Activated CD4-positive, alpha-beta T cell treated with anti-CD3 and anti-CD28 coated beads, Interleukin-2, amount 10 ng/mL, durations not matched to agents 24 days and 14 days (primary cell): ENCODE results near the gene FOXC1. TPM values are rescaled to one million over a fixed set of nuclear protein-coding genes. Genes with fewer than 3 reads are reported as not detected.

Experiments
- DNase-seq: peaks from one replicate; pipeline ENCODE4 v3.0.0; 2022
- H3K27ac Mint-ChIP-seq: one replicate; pipeline ENCODE4 v1.8.0; 2022; ENCODE audit warnings: mild to moderate bottlenecking, mixed read lengths
- H3K27me3 Mint-ChIP-seq: one replicate; pipeline ENCODE4 v1.8.0; 2022; ENCODE audit warnings: mixed read lengths
- H3K36me3 Mint-ChIP-seq: one replicate; pipeline ENCODE4 v1.8.0; 2022; ENCODE audit warnings: low read depth, mild to moderate bottlenecking, mixed read lengths
- H3K4me1 Mint-ChIP-seq: one replicate; pipeline ENCODE4 v1.8.0; 2021; ENCODE audit warnings: mixed read lengths
- H3K4me3 Mint-ChIP-seq: one replicate; pipeline ENCODE4 v1.8.0; 2022; ENCODE audit warnings: mild to moderate bottlenecking, moderate library complexity, mixed read lengths
- H3K9me3 Mint-ChIP-seq: one replicate; pipeline ENCODE4 v1.8.0; 2021; ENCODE audit warnings: mixed read lengths
- intact Hi-C: fragments of 100-400 bp; cut with micrococcal nuclease; formaldehyde crosslinking; loops from one replicate; pipeline ENCODE4 v1.15.1; 2023
- total RNA-seq: library from RNA; stranded (reverse); gene quantifications from 2 replicates; pipeline ENCODE4 v1.2.3, GENCODE V29; 2022

The FOXC1 gene
- total RNA-seq, 1 donor from 2014 or later, result 0.07 TPM

DNA sequence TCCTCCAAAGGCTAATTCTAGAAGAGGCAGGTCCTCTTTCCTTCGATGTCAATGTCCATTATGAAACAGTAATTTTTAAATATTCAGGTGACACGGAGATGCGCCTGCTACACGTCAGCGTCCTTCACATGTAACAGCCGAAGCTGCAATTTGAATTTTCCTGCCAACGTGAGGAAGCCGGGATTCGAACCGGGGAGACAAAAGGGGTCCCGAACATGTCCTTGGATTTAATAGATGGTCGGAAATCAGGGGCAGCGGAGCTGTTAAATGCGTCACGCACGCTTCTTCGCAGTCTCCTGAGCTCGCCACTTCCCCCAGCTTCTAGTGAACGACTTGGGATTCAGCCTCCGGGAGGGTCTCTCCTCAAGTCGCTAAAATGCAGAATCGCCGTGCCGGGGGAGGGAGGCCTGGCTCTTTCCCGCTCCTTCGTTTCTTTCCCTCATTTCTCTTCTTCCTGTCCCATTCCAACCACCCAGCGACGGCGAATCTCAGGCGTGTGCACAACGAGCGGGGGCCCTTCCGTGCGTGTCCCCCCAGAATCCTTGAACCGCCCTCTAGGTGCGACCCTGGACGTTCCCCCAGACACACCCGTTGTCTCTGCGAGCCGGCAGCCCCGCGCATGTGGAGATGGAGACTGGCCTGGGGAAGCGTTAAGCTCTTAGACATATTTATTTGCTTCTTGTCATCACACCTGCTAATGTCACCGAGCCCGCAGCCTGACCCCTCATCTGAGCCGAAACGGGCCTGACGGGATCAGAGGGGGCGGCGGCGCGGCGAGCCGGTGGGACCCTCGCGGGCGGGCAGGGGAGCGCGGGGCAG, 1.3 kb upstream of the FOXC1 start:
- Mint-ChIP-seq H3K36me3 (peaks cover 7% of the 10 kb centered on the region), H3K27ac (peak overlapping the region; percentile 80), H3K27me3 (peaks cover 65% of the 10 kb centered on the region), H3K4me1 (peaks cover 23% of the 10 kb centered on the region), H3K9me3 (no peaks in the 10 kb centered on the region), H3K4me3 (peak overlapping the region; percentile 55)
- no peak for DNase-seq
- intact Hi-C loops, result loop anchor here (5.0 to 10.0 kb wide), 2 partner anchors 216 to 956 kb away; no protein-coding TSS in a partner anchor

GRCh38 chr6:1609041-1609647, 571 bp upstream of the FOXC1 start:
- intact Hi-C loops, result loop anchor here (5.0 to 10.0 kb wide), 2 partner anchors 217 to 956 kb away; no protein-coding TSS in a partner anchor
- Mint-ChIP-seq H3K27ac (peak overlapping the region; percentile 70), H3K36me3 (peaks cover 7% of the 10 kb centered on the region), H3K9me3 (no peaks in the 10 kb centered on the region), H3K4me3 (peak overlapping the region; percentile 35), H3K27me3 (peaks cover 62% of the 10 kb centered on the region), H3K4me1 (peaks cover 23% of the 10 kb centered on the region)
- peak; percentile 64 for DNase-seq

GRCh38 chr6:1610497-1611321, 994 bp downstream of the FOXC1 start:
- Mint-ChIP-seq H3K27me3 (peaks cover 62% of the 10 kb centered on the region), H3K4me3 (peak overlapping the region; percentile 75), H3K36me3 (peaks cover 7% of the 10 kb centered on the region), H3K27ac (peak overlapping the region; percentile 63), H3K4me1 (peaks cover 23% of the 10 kb centered on the region), H3K9me3 (no peaks in the 10 kb centered on the region)
- peak; percentile 76 for DNase-seq
- intact Hi-C loops, result loop anchor here (5.0 kb wide), 2 partner anchors 298 to 1622 kb away; partner anchors contain the start of gene FOXQ1

DNA sequence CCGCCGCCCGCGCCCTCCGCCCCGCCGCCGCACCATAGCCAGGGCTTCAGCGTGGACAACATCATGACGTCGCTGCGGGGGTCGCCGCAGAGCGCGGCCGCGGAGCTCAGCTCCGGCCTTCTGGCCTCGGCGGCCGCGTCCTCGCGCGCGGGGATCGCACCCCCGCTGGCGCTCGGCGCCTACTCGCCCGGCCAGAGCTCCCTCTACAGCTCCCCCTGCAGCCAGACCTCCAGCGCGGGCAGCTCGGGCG, 1.5 kb downstream of the FOXC1 start:
- Mint-ChIP-seq H3K27me3 (peaks cover 62% of the 10 kb centered on the region), H3K4me3 (no peak overlapping the region), H3K4me1 (peaks cover 21% of the 10 kb centered on the region), H3K27ac (no peak overlapping the region), H3K36me3 (peaks cover 7% of the 10 kb centered on the region), H3K9me3 (no peaks in the 10 kb centered on the region)
- DNase-seq, result no peak
- intact Hi-C loops, result loop anchor here (5.0 kb wide), 2 partner anchors 299 to 1621 kb away; partner anchors contain the start of gene FOXQ1

DNA sequence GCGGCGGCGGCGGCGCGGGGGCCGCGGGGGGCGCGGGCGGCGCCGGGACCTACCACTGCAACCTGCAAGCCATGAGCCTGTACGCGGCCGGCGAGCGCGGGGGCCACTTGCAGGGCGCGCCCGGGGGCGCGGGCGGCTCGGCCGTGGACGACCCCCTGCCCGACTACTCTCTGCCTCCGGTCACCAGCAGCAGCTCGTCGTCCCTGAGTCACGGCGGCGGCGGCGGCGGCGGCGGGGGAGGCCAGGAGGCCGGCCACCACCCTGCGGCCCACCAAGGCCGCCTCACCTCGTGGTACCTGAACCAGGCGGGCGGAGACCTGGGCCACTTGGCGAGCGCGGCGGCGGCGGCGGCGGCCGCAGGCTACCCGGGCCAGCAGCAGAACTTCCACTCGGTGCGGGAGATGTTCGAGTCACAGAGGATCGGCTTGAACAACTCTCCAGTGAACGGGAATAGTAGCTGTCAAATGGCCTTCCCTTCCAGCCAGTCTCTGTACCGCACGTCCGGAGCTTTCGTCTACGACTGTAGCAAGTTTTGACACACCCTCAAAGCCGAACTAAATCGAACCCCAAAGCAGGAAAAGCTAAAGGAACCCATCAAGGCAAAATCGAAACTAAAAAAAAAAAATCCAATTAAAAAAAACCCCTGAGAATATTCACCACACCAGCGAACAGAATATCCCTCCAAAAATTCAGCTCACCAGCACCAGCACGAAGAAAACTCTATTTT, 2.0 kb downstream of the FOXC1 start:
- H3K27me3 Mint-ChIP-seq, result peaks cover 60% of the 10 kb centered on the region
- intact Hi-C loops, result loop anchor here (1.0 to 5.0 kb wide), 4 partner anchors 15 to 1621 kb away; partner anchors contain the start of gene FOXQ1
- H3K4me1 Mint-ChIP-seq, result peaks cover 21% of the 10 kb centered on the region
- H3K4me3 Mint-ChIP-seq, result peak overlapping the region; percentile 74
- H3K27ac Mint-ChIP-seq, result peak overlapping the region; percentile 68
- DNase-seq, result peak; percentile 75
- no peaks in the 10 kb centered on the region for H3K9me3 Mint-ChIP-seq
- H3K36me3 Mint-ChIP-seq, result peaks cover 7% of the 10 kb centered on the region

DNA sequence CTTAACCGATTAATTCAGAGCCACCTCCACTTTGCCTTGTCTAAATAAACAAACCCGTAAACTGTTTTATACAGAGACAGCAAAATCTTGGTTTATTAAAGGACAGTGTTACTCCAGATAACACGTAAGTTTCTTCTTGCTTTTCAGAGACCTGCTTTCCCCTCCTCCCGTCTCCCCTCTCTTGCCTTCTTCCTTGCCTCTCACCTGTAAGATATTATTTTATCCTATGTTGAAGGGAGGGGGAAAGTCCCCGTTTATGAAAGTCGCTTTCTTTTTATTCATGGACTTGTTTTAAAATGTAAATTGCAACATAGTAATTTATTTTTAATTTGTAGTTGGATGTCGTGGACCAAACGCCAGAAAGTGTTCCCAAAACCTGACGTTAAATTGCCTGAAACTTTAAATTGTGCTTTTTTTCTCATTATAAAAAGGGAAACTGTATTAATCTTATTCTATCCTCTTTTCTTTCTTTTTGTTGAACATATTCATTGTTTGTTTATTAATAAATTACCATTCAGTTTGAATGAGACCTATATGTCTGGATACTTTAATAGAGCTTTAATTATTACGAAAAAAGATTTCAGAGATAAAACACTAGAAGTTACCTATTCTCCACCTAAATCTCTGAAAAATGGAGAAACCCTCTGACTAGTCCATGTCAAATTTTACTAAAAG, 2.7 kb downstream of the FOXC1 start:
- no peak for DNase-seq
- intact Hi-C loops, result loop anchor here (1.0 to 5.0 kb wide), 4 partner anchors 14 to 1620 kb away; partner anchors contain the start of gene FOXQ1
- peak overlapping the region; percentile 74 for H3K4me3 Mint-ChIP-seq
- no peaks in the 10 kb centered on the region for H3K9me3 Mint-ChIP-seq
- H3K4me1 Mint-ChIP-seq, result peaks cover 18% of the 10 kb centered on the region
- H3K27ac Mint-ChIP-seq, result peak overlapping the region; percentile 68
- peaks cover 60% of the 10 kb centered on the region for H3K27me3 Mint-ChIP-seq
- H3K36me3 Mint-ChIP-seq, result peaks cover 7% of the 10 kb centered on the region

DNA sequence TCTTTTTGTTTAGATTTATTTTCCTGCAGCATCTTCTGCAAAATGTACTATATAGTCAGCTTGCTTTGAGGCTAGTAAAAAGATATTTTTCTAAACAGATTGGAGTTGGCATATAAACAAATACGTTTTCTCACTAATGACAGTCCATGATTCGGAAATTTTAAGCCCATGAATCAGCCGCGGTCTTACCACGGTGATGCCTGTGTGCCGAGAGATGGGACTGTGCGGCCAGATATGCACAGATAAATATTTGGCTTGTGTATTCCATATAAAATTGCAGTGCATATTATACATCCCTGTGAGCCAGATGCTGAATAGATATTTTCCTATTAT, 3.2 kb downstream of the FOXC1 start:
- intact Hi-C loops, result loop anchor here (1.0 to 5.0 kb wide), 4 partner anchors 13 to 1619 kb away; partner anchors contain the start of gene FOXQ1
- peaks cover 60% of the 10 kb centered on the region for H3K27me3 Mint-ChIP-seq
- H3K36me3 Mint-ChIP-seq, result peaks cover 7% of the 10 kb centered on the region
- no peak overlapping the region for H3K27ac Mint-ChIP-seq
- H3K9me3 Mint-ChIP-seq, result no peaks in the 10 kb centered on the region
- no peak for DNase-seq
- no peak overlapping the region for H3K4me3 Mint-ChIP-seq
- peaks cover 16% of the 10 kb centered on the region for H3K4me1 Mint-ChIP-seq

- Mint-ChIP-seq H3K4me1 (peaks cover 14% of the 10 kb centered on the region), H3K36me3 (peaks cover 7% of the 10 kb centered on the region), H3K4me3 (no peak overlapping the region), H3K9me3 (no peaks in the 10 kb centered on the region), H3K27me3 (peaks cover 60% of the 10 kb centered on the region), H3K27ac (peak overlapping the region; percentile 40)
- intact Hi-C loops, result loop anchor here (2.0 to 5.0 kb wide), 3 partner anchors 233 to 1619 kb away; partner anchors contain the start of gene FOXQ1
- DNase-seq, result no peak
These were observed 3.6 kb downstream of the FOXC1 start for GRCh38 chr6:1613346-1613687.

DNA sequence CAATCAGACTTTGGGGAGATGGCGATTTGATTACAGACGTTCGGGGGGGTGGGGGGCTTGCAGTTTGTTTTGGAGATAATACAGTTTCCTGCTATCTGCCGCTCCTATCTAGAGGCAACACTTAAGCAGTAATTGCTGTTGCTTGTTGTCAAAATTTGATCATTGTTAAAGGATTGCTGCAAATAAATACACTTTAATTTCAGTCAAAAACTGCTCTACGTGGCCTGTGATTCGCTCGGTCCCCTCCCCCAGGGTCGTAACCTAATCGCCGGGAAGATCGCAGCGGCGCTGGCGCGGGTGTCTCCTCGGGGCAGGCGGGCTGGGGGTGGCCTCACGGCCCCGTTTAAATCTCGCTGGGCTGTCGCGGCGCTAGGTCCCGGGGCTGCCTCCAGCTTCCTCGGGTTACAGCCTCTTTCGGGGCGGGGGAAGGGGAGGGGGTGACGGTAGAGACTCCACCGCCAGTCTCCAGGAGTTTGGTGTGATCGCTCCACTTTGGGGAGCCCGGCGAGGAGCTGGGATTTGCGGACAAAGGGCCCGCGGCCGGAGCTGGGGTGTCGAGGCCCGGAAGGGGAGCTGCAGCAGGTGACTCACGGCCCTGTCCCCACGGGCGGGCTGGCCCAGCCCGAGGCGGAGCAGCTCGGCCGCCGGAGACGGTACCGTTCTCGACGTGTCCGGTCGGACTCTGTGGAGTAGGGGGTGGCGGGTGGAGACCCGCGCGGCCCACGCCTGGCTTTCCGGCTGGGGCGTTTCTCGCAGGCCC, 4.2 kb downstream of the FOXC1 start:
- Mint-ChIP-seq H3K27me3 (peaks cover 60% of the 10 kb centered on the region), H3K4me3 (no peak overlapping the region), H3K4me1 (peaks cover 10% of the 10 kb centered on the region), H3K36me3 (peaks cover 4% of the 10 kb centered on the region), H3K9me3 (no peaks in the 10 kb centered on the region), H3K27ac (peak overlapping the region; percentile 40)
- intact Hi-C loops, result loop anchor here (2.0 to 5.0 kb wide), 3 partner anchors 233 to 1618 kb away; partner anchors contain the start of gene FOXQ1
- no peak for DNase-seq

DNA sequence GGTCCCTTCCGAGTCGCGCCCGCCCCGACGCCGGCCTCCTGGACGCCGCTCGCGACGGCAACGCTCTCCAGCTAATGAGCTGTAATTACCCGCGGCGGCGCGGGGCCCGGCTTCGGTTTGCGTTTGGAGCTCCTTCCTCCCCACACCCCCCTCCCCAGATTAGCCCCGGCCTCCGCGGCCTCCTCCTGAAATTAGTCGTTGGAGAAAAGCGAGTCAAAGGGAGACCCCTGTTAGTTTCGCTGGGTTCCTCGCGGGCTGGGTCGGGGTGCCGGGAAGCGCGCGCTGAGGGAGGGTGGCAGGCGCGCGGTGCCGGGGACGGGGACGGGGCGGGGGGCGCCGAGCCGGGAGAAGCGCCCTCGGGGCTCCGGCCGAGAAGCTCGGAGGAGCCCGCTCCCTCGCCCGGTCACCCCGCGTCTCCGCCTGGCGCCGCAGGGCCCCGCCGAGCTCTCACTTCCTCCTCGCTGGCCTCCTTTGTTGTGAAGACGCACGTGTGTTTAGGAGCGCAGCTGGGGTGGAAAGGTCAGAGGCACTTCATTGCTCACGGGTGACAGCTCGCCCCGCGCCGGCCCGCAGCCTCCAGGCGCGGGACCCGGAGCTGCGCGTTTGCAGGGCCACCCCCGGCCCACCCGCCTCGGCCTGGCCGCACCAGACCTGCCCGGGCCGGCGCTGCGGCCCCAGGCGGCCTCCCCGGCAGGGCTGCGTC, 4.9 kb downstream of the FOXC1 start:
- intact Hi-C loops, result loop anchor here (5.0 kb wide), 2 partner anchors 302 to 1618 kb away; partner anchors contain the start of gene FOXQ1

GRCh38 chr6:1615151-1615852, 5.6 kb downstream of the FOXC1 start:
- no peak overlapping the region for H3K27ac Mint-ChIP-seq
- peaks cover 10% of the 10 kb centered on the region for H3K4me1 Mint-ChIP-seq
- peaks cover 59% of the 10 kb centered on the region for H3K27me3 Mint-ChIP-seq
- intact Hi-C loops, result no loop called here
- no peak for DNase-seq
- no peak overlapping the region for H3K4me3 Mint-ChIP-seq
- no peaks in the 10 kb centered on the region for H3K9me3 Mint-ChIP-seq
- peaks cover 4% of the 10 kb centered on the region for H3K36me3 Mint-ChIP-seq

More for the DNA sequence above, 4.9 kb downstream of the FOXC1 start:
- H3K9me3 Mint-ChIP-seq, result no peaks in the 10 kb centered on the region
- DNase-seq, result peak; percentile 65
- peaks cover 10% of the 10 kb centered on the region for H3K4me1 Mint-ChIP-seq
- no peak overlapping the region for H3K27ac Mint-ChIP-seq
- peaks cover 57% of the 10 kb centered on the region for H3K27me3 Mint-ChIP-seq
- peaks cover 4% of the 10 kb centered on the region for H3K36me3 Mint-ChIP-seq
- H3K4me3 Mint-ChIP-seq, result no peak overlapping the region
